KMS-11 (cell line): ENCODE results near the gene TAB2.
A peak's percentile ranks its signal among the peaks of the same experiment; 100 is the strongest.

ENCODE experiments used
- H2AFZ ChIP-seq: fragments of 200-600 bp; sonication (generic); 2 replicates; pipeline ENCODE4 v1.6.1; 2016; ENCODE audit warnings: antibody characterized with exemption, mixed run types, low read depth
- H3K27ac ChIP-seq: fragments of 200-600 bp; sonication (generic); 2 replicates; pipeline ENCODE4 v1.6.1; 2016; ENCODE audit warnings: mild to moderate bottlenecking, mixed run types
- H3K27me3 ChIP-seq: fragments of 200-600 bp; sonication (generic); 2 replicates; pipeline ENCODE4 v1.6.1; 2017; ENCODE audit warnings: mild to moderate bottlenecking, low read depth, mixed run types, moderate library complexity; ENCODE audit not compliant: insufficient read depth
- H3K36me3 ChIP-seq: fragments of 200-600 bp; sonication (generic); 2 replicates; pipeline ENCODE4 v1.6.1; 2017; ENCODE audit warnings: mild to moderate bottlenecking, mixed run types; ENCODE audit not compliant: insufficient read depth
- H3K4me1 ChIP-seq: fragments of 200-600 bp; sonication (generic); 2 replicates; pipeline ENCODE4 v1.6.1; 2016; ENCODE audit warnings: mild to moderate bottlenecking, low read depth, mixed run types; ENCODE audit not compliant: poor library complexity, severe bottlenecking
- H3K4me2 ChIP-seq: fragments of 200-600 bp; sonication (generic); 2 replicates; pipeline ENCODE4 v1.7.0; 2016; ENCODE audit warnings: mild to moderate bottlenecking, mixed run types
- H3K4me3 ChIP-seq: fragments of 200-600 bp; sonication (generic); IDR thresholded peaks from 2 replicates; pipeline ENCODE4 v1.6.1; 2017; ENCODE audit warnings: low read depth, low read length, mixed read lengths; ENCODE audit not compliant: insufficient read depth
- H3K79me2 ChIP-seq: fragments of 200-600 bp; sonication (generic); 2 replicates; pipeline ENCODE4 v1.6.1; 2016; ENCODE audit warnings: low read depth, mixed run types; ENCODE audit not compliant: insufficient read depth
- H3K9ac ChIP-seq: fragments of 200-600 bp; sonication (generic); 2 replicates; pipeline ENCODE4 v1.6.1; 2016; ENCODE audit warnings: mild to moderate bottlenecking, mixed run types
- H4K20me1 ChIP-seq: fragments of 200-600 bp; sonication (generic); 2 replicates; pipeline ENCODE4 v1.6.1; 2016; ENCODE audit warnings: mild to moderate bottlenecking, mixed run types; ENCODE audit not compliant: insufficient read depth
- CTCF ChIP-seq: fragments of 200-600 bp; sonication (generic); conservative IDR thresholded peaks from 2 replicates; pipeline ENCODE4 v1.6.1; 2017; ENCODE audit warnings: low read depth, mild to moderate bottlenecking, antibody characterized with exemption, low read length, moderate library complexity, mixed read lengths

Gene TAB2

DNA sequence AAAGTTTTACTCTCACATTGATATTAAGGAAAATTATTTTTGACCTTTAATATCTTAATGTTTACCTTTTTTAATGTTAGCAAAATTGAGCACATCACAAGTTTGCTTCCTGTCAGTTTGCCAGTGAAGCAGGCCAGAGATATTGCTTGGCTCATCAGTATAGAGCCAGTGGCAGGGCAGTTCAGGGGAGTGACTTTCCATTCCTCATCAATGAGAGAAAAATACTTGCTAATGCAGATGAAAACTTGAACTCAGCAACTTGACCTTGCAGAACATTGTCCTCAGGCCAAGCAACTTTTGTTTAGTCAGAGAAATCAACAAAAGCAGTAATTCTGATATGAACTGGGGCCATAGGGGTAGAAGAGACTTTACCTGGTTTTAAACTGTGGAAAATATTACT is 6.9 kb downstream of the TAB2 start:
- H3K79me2 ChIP-seq = peaks cover 87% of the 10 kb centered on the region
- H2AFZ ChIP-seq = no peak overlapping the region
- TF ChIP-seq CTCF = no peak
- no peaks in the 10 kb centered on the region for H3K36me3 ChIP-seq
- H4K20me1 ChIP-seq = 0 out of 2 replicates have a peak, but pooled peaks cover 10% of the 10 kb centered on the region
- H3K27ac ChIP-seq = no peak overlapping the region
- H3K4me3 ChIP-seq = no peak overlapping the region
- H3K4me1 ChIP-seq = peaks cover 28% of the 10 kb centered on the region
- no peak overlapping the region for H3K9ac ChIP-seq
- peak overlapping the region; percentile 23; the same call in 1 of the 2 replicates for H3K4me2 ChIP-seq
- no peaks in the 10 kb centered on the region for H3K27me3 ChIP-seq

GRCh38 chr6:149325648-149326236 is 8.2 kb downstream of the TAB2 start:
- no peak overlapping the region for H3K4me2 ChIP-seq
- no peak overlapping the region for H3K9ac ChIP-seq
- H3K27ac ChIP-seq = no peak overlapping the region
- no peaks in the 10 kb centered on the region for H3K27me3 ChIP-seq
- H4K20me1 ChIP-seq = 0 out of 2 replicates have a peak, but pooled peaks cover 6% of the 10 kb centered on the region
- no peak overlapping the region for H3K4me3 ChIP-seq
- H3K79me2 ChIP-seq = peaks cover 83% of the 10 kb centered on the region
- TF ChIP-seq CTCF = no peak
- H3K4me1 ChIP-seq = peaks cover 21% of the 10 kb centered on the region
- H2AFZ ChIP-seq = no peak overlapping the region
- H3K36me3 ChIP-seq = no peaks in the 10 kb centered on the region

- 0 out of 2 replicates have a peak, but pooled peaks cover 6% of the 10 kb centered on the region for H4K20me1 ChIP-seq
Measured at GRCh38 chr6:149327638-149328037, 10.1 kb downstream of the TAB2 start.

GRCh38 chr6:149328083-149328482 is 10.6 kb downstream of the TAB2 start:
- Histone ChIP-seq H4K20me1 (0 out of 2 replicates have a peak, but pooled peaks cover 6% of the 10 kb centered on the region), H3K27ac (no peak overlapping the region), H3K4me1 (peaks cover 19% of the 10 kb centered on the region)

More at GRCh38 chr6:149327638-149328037, 10.1 kb downstream of the TAB2 start:
- H3K4me3 ChIP-seq = no peak overlapping the region
- no peak overlapping the region for H2AFZ ChIP-seq
- H3K4me2 ChIP-seq = no peak overlapping the region
- H3K27ac ChIP-seq = no peak overlapping the region
- H3K36me3 ChIP-seq = no peaks in the 10 kb centered on the region
- H3K27me3 ChIP-seq = no peaks in the 10 kb centered on the region
- peaks cover 19% of the 10 kb centered on the region for H3K4me1 ChIP-seq
- no peak for TF ChIP-seq CTCF
- H3K79me2 ChIP-seq = peaks cover 83% of the 10 kb centered on the region
- no peak overlapping the region for H3K9ac ChIP-seq

More at GRCh38 chr6:149328083-149328482, 10.6 kb downstream of the TAB2 start:
- H2AFZ ChIP-seq = no peak overlapping the region
- no peak overlapping the region for H3K9ac ChIP-seq
- no peak overlapping the region for H3K4me2 ChIP-seq
- no peak for TF ChIP-seq CTCF
- no peak overlapping the region for H3K4me3 ChIP-seq
- H3K36me3 ChIP-seq = no peaks in the 10 kb centered on the region
- peaks cover 86% of the 10 kb centered on the region for H3K79me2 ChIP-seq
- no peaks in the 10 kb centered on the region for H3K27me3 ChIP-seq
